Activated CD8-positive, alpha-beta T cell treated with anti-CD3 and anti-CD28 coated beads for 36 hours (primary cell): ENCODE measurements around the gene ANKFY1. TPM values are rescaled to one million over a fixed set of nuclear protein-coding genes. Genes with fewer than 3 reads are reported as not detected.
"Not testable (repeated sequence)": the region's sequence is repeated elsewhere in the genome, so short reads cannot be mapped to it uniquely, and the experiment has no call there.

ENCODE experiments used
- ATAC-seq: fragments of 200-7000 bp; cut with Tn5 transposase; one replicate; pipeline ENCODE4 v1.10.0; 2021; ENCODE audit warnings: mild to moderate bottlenecking, moderate library complexity
- CTCF ChIA-PET: fragments of 350-600 bp; sonication (Branson Sonifier 250); formaldehyde crosslinking; loops from one replicate; lab custom pipeline; 2021; ENCODE audit warnings: antibody characterized with exemption; lab: Charles Lee
- POLR2A ChIA-PET: fragments of 350-600 bp; sonication (Branson Sonifier 250); formaldehyde crosslinking; loops from one replicate; lab custom pipeline; 2021; ENCODE audit warnings: antibody characterized with exemption; lab: Charles Lee
- DNase-seq: peaks from one replicate; pipeline ENCODE4 v3.0.0-alpha.2; 2020
- H3K27ac Mint-ChIP-seq: one replicate; pipeline ENCODE4 v1.8.0; 2021; ENCODE audit warnings: mild to moderate bottlenecking, mixed read lengths
- H3K27me3 Mint-ChIP-seq: one replicate; pipeline ENCODE4 v1.8.0; 2021; ENCODE audit warnings: mixed read lengths
- H3K36me3 Mint-ChIP-seq: one replicate; pipeline ENCODE4 v1.8.0; 2021; ENCODE audit warnings: low read depth, mixed read lengths
- H3K4me1 Mint-ChIP-seq: one replicate; pipeline ENCODE4 v1.8.0; 2021; ENCODE audit warnings: low read depth, mixed read lengths
- H3K4me3 Mint-ChIP-seq: one replicate; pipeline ENCODE4 v1.8.0; 2021; ENCODE audit warnings: mild to moderate bottlenecking, moderate library complexity, mixed read lengths
- H3K9me3 Mint-ChIP-seq: one replicate; pipeline ENCODE4 v1.8.0; 2021; ENCODE audit warnings: mixed read lengths
- intact Hi-C: fragments of 100-400 bp; cut with micrococcal nuclease; formaldehyde crosslinking; loops from one replicate; pipeline ENCODE4 v1.10.0; 2022
- total RNA-seq, 2 experiments: library from RNA; stranded (reverse); gene quantifications; one replicate each; pipeline ENCODE4 v1.2.3, GENCODE V29; 2021
- TF ChIP-seq, protein P1 (sequence below): fragments of 200-600 bp; IDR thresholded peaks from one replicate; pipeline ENCODE4 v1.8.0; 2022; ENCODE audit warnings: antibody characterized with exemption, mild to moderate bottlenecking

ANKFY1 gene
- total RNA-seq, 2 experiments from 2014 or later = 46.3 to 46.8 TPM

DNA sequence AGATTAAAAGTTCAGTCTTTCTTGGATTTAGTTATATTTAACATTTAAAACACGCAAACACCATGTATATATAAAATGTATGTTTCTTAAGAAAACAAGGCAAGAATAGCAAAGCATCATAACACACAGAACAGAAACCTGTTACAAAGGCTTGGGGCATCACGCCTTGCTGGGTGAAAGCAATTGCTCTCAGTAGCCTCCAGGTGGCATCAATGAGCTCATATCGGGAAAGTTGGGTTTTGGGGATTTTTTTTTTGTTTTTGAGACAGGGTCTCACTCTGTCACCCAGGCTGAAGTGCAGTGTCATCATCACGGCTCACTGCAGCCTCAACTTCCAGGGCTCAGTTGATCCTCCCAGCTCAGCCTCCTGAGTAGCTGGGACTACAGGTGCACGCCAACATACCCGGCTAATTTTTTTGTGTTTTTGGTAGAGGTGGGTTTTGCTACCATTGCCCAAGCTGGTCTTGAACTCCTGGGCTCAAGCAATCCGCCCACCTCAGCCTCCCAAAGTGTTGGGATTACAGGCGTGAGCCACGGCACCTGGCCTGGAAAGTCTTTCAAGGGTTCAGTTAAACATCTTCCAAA lies 63.9 kb downstream of the ANKFY1 start:
- no peak overlapping the region for H3K27ac Mint-ChIP-seq
- peak; percentile 69 for ATAC-seq
- H3K9me3 Mint-ChIP-seq = no peaks in the 10 kb centered on the region
- peaks cover 22% of the 10 kb centered on the region for H3K36me3 Mint-ChIP-seq
- CTCF ChIA-PET = interaction anchor here (0.7 to 4.0 kb wide), 26 partner anchors 10 to 317 kb away, joined by 3 to 39 read pairs (median 4); no protein-coding TSS in a partner anchor
- POLR2A ChIA-PET = no interaction called here
- peaks cover 10% of the 10 kb centered on the region for H3K4me1 Mint-ChIP-seq
- H3K27me3 Mint-ChIP-seq = no peaks in the 10 kb centered on the region
- TF ChIP-seq, protein P1, sequence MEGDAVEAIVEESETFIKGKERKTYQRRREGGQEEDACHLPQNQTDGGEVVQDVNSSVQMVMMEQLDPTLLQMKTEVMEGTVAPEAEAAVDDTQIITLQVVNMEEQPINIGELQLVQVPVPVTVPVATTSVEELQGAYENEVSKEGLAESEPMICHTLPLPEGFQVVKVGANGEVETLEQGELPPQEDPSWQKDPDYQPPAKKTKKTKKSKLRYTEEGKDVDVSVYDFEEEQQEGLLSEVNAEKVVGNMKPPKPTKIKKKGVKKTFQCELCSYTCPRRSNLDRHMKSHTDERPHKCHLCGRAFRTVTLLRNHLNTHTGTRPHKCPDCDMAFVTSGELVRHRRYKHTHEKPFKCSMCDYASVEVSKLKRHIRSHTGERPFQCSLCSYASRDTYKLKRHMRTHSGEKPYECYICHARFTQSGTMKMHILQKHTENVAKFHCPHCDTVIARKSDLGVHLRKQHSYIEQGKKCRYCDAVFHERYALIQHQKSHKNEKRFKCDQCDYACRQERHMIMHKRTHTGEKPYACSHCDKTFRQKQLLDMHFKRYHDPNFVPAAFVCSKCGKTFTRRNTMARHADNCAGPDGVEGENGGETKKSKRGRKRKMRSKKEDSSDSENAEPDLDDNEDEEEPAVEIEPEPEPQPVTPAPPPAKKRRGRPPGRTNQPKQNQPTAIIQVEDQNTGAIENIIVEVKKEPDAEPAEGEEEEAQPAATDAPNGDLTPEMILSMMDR = peak; percentile 84
- intact Hi-C loops = loop anchor here (5.0 kb wide), 1 partner anchor 212 kb away; no protein-coding TSS in a partner anchor
- H3K4me3 Mint-ChIP-seq = no peak overlapping the region
- DNase-seq = peak; percentile 48

DNA sequence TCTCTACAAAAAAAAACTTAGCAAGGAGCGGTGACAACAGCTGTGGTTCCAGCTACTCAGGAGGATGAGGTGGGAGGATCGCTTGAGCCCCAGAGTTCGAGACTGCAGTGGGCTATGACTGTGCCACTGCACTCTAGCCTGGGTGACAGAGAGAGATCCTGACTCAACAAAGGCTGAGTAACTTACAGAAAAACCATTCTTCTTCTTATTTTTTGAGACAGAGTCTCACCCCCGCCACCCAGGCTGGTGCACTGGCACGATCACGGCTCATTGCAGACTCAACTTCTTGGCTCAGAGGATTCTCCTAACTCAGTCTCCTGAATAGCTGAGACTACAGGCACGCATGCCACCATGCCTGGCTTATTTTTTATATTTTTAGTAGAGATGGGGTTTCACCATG lies 64.8 kb downstream of the ANKFY1 start:
- no peak for ATAC-seq
- intact Hi-C loops = loop anchor here (5.0 kb wide), 1 partner anchor 213 kb away; no protein-coding TSS in a partner anchor
- ChIA-PET POLR2A (no interaction called here), CTCF (interaction anchor here (1.2 to 2.0 kb wide), 3 partner anchors 10 to 51 kb away, joined by 3 to 7 read pairs (median 6); no protein-coding TSS in a partner anchor)
- TF ChIP-seq, protein P1 = no peak
- Mint-ChIP-seq H3K27me3 (no peaks in the 10 kb centered on the region), H3K4me3 (no peak overlapping the region), H3K36me3 (peaks cover 21% of the 10 kb centered on the region), H3K4me1 (peaks cover 7% of the 10 kb centered on the region), H3K9me3 (no peaks in the 10 kb centered on the region), H3K27ac (no peak overlapping the region)
- DNase-seq = no peak

DNA sequence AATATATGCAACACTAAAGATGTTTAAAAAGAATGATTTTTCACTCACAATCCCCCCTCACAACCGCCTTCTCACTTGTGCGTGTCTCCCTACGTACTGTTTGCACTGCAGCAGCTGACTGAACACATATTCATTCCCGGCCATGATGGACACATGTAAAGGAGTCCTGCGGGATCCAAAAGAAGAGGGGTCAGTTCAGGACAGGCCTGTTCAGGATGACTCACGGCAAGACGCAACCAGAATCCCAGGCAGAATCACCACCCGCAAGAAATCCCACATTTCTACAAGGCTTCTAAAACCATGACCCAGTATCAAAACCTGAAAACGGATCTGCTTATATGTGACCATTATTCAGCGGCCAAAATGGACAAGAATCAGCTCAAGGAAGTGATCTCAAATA lies 68.5 kb downstream of the ANKFY1 start:
- Mint-ChIP-seq H3K36me3 (peaks cover 23% of the 10 kb centered on the region), H3K27ac (no peak overlapping the region), H3K27me3 (no peaks in the 10 kb centered on the region), H3K4me1 (peaks cover 7% of the 10 kb centered on the region), H3K9me3 (no peaks in the 10 kb centered on the region), H3K4me3 (no peak overlapping the region)
- DNase-seq (no peak), ATAC-seq (no peak)
- ChIA-PET POLR2A (no interaction called here), CTCF (interaction anchor here (0.6 to 1.6 kb wide), 3 partner anchors 83 to 110 kb away, joined by 3 to 4 read pairs (median 3); no protein-coding TSS in a partner anchor)
- intact Hi-C loops = loop anchor here (5.0 kb wide), 1 partner anchor 217 kb away; no protein-coding TSS in a partner anchor
- TF ChIP-seq, protein P1 = no peak

DNA sequence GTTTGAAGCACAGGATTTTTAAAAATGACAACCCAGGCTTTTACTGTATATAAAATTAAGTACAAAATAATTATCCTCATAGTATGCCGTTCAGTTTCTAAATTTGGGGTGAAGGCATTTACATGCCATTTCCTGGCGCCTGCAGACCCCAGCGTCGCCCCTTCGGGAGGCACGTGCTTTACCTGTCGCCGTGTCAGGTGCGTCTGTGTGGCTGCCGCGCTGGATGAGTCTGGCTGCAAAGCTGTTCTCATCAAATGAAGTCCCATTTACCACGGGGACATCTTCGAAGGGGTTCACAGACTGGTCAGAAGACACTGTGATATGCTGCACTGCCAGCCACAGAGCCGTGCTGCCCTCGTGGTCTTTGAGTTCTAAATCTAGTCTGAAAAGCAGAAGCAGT lies 69.0 kb downstream of the ANKFY1 start:
- Mint-ChIP-seq H3K4me3 (no peak overlapping the region), H3K27me3 (no peaks in the 10 kb centered on the region), H3K36me3 (peaks cover 23% of the 10 kb centered on the region), H3K27ac (no peak overlapping the region), H3K9me3 (no peaks in the 10 kb centered on the region), H3K4me1 (peaks cover 7% of the 10 kb centered on the region)
- no peak for DNase-seq
- TF ChIP-seq, protein P1 = no peak
- intact Hi-C loops = loop anchor here (5.0 kb wide), 1 partner anchor 218 kb away; no protein-coding TSS in a partner anchor
- POLR2A ChIA-PET = no interaction called here
- no peak for ATAC-seq
- CTCF ChIA-PET = interaction anchor here (0.6 to 1.6 kb wide), 3 partner anchors 84 to 110 kb away, joined by 3 to 4 read pairs (median 3); no protein-coding TSS in a partner anchor

DNA sequence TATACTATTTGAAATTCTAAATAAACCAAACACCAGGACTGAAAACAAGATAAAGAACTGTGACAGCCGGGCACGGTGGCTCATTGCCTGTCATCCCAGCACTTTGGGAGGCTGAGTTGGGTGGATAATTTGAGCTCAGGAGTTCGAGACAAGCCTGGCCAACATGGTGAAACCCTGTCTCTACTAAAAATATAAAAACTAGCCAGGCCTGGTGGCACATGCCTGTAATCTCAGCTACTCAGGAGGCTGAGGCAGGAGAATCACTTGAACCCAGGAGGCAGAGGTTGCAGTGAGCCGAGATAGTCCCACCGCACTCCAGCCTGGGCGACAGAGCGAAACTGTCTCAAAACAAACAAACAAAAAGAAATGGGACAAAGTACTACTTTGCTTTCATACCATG lies 73.0 kb downstream of the ANKFY1 start:
- intact Hi-C loops, ATAC-seq, DNase-seq, H3K27ac Mint-ChIP-seq, H3K27me3 Mint-ChIP-seq, H3K9me3 Mint-ChIP-seq, H3K4me3 Mint-ChIP-seq, H3K4me1 Mint-ChIP-seq: not testable (repeated sequence)
- CTCF ChIA-PET = interaction anchor here (1.0 kb wide), 1 partner anchor 9 kb away, joined by 4 read pairs; no protein-coding TSS in a partner anchor
- POLR2A ChIA-PET = interaction anchor here (1.2 kb wide), 1 partner anchor 15 kb away, joined by 4 read pairs; no protein-coding TSS in a partner anchor
- peaks cover 36% of the 10 kb centered on the region for H3K36me3 Mint-ChIP-seq
